Daoy (cell line): Measurements from ENCODE around the gene OXNAD1. TPM values are rescaled to one million over a fixed set of nuclear protein-coding genes. Genes with fewer than 3 reads are reported as not detected.

Source experiments
- DNase-seq: peaks from one replicate; pipeline ENCODE4 v3.0.0-alpha.2; 2015; ENCODE audit warnings: low read depth
- total RNA-seq: library from RNA; depleted of rRNA; stranded (reverse); fragments of >200 nt; shearing (Covaris generic); gene quantifications from 2 replicates; pipeline ENCODE4 v1.2.3, GENCODE V29; 2014

The OXNAD1 gene
- total RNA-seq, 1 experiment from 2014 or later: 15.1 TPM

DNA sequence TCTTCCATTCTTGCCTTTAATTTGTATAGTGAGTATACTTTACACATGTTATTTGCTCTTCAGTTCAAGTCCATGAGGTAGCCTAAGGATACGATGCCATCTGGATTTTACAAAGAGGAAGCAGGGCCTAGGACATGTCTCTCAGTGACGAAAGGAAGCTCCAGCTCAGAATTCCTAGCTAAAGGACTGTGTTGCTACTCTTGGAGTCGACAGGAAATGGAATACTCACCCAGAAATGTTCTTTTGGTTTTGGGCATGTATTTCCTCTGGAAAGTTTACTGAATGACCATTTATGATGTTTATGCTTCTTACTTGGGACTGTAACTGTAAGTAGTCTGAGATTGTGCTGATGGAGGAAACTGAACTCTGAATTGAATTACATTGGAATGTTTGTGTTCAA, 12.5 kb downstream of the OXNAD1 start:
- no peak for DNase-seq

DNA sequence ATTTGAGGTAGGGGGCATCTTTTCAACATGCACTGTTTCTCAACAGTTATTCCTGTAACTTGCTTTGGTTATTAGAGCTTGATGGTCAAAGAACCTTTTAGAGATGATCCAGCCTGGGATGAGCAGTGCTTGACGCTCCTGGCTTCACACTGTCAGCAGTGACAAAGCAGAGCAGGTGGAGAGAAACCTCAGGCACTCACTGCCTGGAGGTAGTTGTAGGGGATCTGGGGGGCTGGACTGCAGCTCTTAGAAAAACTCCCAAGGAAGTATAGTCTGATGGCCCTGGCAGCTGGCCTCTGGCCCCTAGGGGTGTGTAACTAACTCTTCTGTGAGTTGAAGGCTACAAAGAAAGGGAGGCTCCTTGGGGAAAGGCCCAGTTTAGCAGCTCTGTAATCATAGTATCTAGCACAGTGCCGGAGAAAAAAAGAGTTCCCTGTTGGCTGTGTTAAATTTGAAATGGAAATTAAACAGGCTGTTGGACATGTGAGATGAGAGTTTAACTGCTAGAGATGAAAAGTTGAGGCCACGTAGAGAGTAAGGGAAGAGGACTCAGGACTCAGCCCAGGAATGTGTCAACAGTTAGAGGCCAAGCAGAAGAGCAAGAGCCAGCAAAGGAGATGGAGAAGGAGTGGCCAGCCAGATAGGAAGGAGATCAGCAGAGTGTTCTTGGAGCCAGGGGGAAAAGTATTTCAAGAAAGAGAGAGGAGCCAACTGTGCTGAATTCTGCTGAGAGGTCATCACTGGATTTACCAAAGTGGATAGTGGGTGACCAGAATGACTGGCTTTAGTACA, 14.2 kb downstream of the OXNAD1 start:
- no peak for DNase-seq

DNA sequence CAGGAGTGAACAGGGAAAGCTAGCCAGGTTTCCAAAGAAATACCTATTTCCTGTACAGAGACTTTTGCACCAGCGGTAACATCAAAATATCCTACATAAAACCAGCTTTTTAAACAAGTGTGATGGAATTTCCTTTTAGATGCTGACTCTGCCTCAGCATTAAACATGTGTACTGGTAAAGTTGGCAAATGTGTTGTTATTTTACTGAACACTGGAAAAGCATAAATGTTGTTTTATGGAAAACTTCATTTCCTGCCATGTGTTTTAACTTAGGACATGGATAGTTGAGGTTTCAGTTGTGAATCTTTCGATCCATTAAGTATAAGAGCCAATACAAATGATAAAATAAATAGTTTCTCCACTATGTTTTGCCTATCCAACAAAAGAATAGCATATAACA, 15.7 kb downstream of the OXNAD1 start:
- no peak for DNase-seq

DNA sequence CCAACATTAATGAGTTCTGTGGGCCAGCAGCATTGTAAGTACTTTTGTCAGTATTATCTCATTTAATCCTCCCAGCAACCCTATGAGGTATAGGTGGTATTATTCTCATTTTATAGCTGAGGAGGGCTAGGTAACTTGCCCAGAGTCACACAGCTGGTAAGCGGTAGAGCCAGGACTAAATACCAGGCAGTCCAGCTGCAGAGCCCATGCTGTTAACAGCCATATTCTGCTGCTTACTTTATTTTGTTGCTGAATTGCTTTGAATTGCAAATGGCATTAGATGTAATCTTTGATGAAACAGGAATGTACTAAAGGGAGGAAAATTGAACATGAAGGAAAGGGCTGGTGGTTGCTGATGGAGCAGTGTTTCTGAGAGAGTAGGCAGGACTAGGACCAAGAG, 19.6 kb downstream of the OXNAD1 start:
- no peak for DNase-seq

DNA sequence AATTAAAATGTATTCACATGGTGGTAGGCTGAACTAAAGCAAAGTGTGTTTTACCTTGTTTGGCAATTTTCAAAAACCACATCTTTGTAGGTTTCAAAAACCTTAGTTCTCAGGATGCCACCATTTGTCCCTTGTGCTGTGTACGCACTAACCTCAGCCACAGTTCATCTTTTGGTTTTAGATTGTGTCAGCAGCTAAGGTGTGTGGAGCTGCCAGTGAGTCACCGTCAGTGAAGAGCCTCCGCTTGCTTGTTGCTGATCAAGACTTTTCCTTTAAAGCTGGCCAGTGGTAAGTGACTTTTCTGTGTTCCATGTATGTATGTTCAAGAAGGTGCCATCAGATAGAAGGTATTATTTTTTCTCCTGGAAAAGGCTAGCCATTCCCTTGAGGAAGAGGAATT, 21.1 kb downstream of the OXNAD1 start:
- no peak for DNase-seq

DNA sequence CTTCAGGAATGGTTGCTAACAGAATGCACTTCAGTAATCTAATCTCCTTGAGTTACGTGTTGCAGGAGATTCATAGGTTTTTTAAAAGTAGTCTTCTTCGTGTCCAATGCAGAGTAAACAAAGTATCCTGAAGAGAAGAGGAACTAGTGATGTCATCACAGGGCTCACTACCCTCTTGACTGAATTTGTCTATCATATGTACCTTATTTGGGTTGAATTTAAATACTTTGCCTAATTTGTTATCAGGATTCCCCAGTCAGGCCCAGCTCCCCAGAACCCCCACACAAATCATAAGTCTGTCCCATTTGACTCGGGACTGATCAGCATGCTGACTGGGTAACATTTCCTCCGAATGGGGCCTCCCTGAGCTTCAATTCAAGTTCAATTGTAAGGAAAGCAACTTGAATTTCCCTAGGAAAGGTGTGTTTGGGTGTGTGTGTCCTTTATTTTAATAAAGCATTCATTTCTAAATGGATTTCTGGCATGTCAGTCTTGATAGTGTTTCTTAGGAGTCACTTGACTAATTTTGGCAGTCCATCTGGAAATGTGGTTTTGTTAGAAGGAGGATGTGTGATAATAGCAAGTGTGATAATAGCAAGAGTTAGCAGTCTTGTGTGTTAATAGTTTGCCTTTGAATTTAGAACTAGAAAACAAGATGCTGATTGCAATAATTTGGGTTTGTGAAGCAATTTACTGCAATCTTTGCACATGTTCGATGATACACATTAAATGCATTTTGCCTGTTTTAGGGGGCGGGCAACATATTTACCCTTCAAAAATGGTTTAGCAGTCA, 21.9 kb downstream of the OXNAD1 start:
- no peak for DNase-seq

DNA sequence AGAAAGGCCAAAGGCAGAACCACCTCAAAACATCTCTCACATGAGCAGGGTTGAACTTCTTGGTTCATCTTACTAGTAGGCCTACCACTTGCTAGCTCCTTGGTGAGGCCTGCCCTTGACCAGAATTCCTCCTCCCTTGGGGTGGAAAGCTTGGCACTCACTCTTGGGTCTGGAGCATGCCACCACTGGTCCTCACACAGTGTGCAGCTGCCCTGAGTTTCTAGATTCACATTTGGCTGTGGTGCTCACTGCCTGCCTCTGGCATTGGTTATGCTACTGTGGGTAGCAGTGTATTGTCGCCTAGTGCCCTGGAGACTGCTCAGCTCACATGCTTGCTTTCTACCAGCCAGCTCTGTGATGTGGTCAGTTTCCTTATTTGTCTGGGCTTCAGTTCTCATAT, 23.7 kb downstream of the OXNAD1 start:
- no peak for DNase-seq

DNA sequence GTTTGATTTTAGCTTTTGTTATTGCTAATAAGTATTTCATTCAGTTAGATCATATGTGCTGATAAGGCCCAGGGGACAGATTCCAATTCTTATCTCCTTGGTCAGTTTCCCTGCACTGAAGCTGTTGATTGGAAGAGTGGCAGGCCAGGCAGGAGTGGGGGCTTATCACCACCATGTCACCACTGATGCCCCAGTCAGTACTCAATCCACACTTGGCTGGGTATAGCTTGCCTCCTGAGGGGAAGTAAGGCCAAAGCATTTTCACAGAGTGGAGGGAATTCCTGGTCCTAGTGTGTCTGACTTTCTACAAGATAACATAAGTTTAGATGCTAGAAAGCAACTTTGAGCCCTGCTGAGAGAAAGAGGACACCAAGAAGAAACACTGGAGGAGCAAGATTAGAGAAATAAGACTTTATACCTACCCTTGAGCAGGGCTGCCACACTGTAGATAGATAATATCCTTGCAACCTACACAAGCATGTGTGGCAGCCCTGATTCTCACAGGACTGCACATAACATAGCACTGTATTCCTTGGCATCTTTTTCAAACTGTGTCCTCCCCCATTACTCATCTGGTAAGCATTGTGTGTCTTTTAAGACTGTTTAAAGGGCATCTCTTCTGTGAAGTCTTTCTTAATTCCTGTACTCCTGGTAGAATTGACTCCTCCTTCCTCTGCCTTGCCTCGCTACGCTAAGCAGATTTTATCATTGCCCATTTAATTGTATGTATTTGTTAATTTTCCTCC, 24.3 kb downstream of the OXNAD1 start:
- DNase-seq: no peak

DNA sequence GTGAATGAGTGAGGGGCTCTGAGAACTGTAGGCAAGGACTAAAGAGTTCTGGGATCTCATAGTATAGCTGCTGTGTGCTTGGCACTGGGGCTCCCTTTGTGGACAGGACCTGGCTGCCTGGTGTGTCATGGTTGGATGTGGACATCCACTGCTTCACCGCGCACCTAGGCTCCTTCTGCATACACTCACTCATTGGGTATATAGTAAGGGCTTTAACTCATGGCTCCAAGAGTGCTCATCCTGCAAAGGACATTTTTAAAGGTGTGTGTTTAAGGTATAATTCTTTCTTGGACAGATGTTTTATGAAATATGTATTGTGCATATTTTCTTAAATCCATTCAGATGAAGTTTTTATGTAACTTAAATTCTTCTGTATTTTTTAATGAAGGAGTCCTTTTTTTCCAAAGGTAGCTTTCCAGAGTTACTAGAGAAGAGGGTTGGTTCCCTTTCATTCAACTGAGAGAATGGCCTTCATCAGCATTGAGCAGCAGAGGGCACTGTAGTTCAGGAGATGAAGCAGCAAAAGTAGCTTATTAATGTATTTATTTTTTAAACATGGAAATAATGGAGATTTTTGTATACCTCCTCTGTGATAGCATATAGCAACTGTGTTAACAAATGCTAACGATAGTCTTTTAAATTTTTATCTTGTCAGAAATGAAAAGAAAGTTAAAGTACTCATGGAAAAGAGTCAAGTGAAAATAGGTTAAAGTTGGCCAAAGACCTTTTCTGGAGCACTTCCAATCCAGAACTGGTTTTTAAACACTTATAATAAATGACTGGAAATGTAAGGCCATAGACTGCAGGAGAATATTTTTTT, 25.2 kb downstream of the OXNAD1 start:
- peak; percentile 36 for DNase-seq

DNA sequence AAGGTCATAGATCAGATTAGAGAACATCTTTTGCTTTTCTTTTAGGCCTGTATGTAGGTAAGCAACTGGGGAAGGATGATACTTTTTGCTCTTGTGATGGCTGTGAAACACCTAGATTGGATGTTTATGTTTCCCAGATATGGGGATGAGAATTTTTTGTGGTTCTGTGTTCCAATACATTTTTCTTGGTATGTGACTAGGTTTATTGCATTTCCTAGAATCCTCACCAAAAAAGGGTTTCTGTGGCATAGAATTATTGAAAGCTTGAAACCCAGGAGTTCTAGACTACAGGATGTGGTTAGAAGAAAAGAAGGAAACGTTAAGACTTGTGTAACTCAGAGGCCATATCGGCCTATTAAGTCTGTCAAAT, 25.8 kb downstream of the OXNAD1 start:
- DNase-seq: no peak

DNA sequence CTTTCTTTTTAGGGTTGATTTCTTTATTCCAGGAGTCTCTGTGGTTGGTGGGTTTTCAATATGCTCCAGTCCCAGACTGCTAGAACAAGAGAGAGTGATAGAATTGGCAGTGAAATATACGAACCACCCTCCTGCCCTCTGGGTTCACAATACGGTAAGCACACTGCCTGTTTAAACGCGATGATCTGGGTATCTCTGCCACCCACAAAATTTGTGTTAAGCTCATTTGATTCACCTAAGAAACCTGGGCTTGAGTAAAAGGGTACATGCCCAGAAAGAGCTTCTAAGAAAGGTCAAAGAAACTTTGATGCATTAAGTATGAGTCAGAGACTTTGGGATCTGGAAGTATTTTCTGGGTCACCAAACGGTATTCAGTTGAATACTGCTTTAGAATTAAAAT, 29.8 kb downstream of the OXNAD1 start:
- DNase-seq: no peak

DNA sequence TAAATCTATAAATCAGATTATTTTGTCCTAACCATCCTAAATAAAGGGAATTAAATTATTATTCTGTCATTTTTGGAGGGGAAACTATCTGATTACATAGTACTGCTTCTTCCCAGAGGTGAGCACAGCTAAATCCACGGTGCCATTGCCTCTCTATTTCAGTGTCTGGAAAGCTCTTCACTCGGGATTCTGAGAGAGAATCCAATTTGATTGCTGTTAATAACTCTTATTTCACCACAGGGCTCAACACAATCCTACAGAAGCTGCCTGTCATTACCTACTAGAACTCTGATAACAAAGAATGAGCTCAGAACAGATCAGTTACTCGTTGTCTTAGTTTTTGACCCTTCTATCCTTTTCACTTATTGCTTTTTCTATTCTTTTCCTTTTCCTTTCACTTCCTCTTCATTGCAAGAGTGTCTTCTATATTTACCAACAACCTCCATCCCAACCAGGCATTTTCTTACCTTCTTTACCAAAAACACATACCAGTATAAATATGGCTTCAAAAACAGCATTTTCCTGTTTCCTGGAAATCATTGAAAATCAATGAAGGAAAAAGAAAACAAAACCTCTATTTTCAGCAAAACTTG, 30.4 kb downstream of the OXNAD1 start:
- DNase-seq: no peak

DNA sequence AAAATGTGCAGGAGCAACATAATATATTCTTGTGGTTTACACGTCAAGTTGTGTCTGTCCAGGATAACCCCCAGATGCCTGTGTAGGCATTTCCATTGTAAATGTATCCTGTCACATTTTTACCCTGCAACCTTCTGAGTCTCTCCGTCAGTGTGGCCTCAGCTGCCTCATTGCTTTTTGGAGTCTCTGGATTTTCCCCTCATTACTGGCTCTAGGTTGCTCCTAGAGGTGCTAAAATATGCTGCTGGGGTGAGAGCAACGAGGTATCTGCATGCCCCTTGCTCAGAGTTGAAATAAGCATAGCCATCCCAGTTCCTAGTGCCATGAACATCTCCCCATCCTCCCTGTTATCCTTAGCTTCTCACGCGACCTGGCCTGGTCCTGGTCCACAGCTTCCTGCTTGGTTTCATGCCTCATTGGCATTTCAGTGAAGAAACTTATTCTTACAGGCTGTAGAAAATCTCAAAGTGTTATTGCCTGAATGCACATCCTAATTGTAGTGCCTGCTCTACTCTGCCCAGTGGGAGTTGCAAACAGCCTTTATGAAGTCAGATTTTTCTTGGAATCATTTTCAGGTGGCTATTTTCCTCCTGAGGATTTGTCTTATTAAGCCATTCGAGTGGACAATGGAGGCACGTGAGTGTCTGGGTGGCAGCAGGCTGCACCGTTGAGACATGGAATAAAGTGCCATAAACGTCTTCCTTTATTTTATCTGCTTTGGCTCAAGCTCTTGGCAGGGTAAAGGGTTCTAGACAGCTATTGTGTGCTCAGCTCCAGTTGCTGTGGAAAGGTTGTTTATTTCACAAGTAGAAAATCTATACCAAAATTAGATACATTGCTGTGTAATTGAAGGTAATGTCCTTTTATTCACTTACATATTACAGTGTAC, 33.2 kb downstream of the OXNAD1 start:
- no peak for DNase-seq

DNA sequence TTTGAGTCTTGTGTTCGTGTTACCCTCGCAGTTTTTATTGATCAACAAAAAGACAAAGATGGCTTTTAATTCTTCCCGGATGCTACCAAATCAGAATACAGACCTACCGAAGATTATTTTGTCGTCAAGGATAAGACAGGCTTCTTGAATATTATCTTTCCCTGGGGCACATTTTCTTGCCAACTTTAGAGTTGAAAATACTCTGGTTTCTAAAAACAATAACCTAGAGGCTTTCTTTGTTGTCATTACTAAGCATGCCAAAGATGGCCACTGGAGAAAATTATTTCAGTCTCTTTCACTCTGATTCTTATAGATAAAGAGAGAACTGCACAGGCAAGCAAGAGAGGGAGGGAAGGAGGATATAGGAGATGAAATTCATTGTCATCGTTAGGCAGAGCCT, 33.9 kb downstream of the OXNAD1 start:
- no peak for DNase-seq

DNA sequence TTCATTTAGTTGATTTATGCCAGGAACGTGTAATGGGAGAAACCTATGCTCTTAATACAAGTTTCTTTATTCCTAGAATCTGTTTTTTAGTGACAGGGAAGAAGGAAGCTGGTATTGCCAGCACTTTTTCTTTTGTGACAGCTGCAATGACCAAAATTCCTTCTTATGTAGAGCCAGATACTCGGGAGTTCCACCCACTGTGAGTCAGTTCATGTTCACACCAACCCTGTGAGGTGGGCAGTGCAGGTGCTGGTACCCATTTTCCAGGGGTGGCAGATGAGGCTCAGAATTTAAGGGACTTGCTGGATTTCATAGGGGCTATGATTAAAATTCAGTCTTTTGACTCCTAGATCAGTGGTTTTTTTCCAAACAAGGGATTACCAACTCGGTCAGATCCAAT, 34.7 kb downstream of the OXNAD1 start:
- DNase-seq: no peak

DNA sequence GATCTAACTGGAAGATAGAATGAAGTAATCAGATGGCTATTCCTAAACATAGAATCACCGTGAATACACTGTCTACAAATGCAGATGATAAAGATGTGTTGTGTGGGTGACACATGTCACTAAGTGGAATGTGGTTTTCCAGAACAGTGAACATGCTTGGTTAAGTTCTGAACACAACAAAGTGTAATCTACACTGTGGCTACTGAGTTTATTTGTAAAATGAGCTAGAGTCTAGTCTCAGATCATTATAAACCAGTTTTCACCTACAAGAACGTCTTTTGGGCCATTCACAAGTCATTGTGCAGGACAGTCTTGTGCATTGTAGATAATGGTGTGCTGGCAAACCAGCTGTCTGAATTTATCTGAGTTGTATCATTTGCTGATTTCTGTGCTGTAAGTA, 35.3 kb downstream of the OXNAD1 start:
- DNase-seq: peak; percentile 43

DNA sequence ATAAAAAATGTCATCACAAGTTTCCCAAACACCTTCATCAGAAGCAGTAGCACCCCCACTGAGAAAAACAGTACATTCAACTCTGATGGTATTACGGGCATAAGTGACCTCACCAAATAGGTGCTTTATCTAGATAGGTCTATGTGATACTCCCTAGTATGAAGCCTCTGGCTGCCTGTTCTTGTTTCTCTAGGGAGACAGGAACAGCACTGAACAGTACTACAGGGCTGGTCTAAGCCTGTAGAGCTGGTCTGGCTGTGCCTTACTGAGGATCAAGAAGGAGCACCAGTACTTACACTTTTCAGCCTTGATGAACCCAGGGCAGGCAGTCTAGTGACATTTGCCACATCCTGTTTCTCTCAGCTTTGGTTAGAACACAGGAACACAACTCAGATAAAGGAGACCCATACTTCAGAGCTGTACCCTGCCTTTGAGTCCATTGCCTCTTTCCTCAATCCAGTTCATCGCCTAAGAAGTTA, 35.9 kb downstream of the OXNAD1 start:
- no peak for DNase-seq

DNA sequence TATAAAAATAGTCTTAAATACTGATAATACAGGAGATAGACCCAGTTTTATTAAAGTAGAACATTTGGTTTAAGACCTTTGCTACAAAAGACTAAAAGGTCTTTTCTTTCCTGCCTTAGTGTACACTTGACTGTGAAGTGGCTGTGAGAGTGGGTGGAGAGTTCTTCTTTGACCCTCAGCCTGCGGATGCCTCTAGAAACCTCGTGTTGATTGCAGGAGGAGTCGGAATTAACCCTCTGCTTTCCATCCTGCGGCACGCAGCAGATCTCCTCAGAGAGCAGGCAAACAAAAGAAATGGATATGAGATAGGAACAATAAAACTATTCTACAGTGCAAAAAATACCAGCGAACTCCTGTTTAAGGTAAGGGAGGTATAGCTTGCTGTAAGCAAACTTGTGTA, 36.5 kb downstream of the OXNAD1 start:
- no peak for DNase-seq

DNA sequence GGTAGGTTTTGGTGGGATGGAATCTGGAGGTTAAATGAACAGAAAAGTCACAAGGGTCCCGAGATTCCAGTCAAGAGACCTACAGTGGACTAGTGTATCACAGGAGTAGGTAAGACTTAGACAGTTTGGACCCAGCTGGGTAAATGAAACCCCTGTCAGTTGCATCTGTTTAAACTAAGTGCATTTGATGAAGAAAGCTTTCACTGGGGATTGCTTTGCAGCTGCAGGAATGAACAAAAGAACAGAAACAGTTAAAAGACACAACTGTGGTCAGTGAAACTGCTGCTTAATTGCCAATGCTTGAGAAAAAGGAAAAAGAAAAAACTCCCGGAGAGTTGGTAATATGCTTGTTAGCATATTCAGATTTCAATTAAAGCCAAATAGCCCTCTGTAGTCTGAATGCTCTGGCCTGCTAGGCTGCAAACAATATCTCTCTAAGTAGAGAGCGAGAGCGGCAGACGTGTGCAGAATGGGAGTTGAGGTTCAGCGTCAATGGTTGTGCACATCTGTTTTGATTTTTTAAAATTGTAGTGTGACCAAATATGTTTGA, 37.1 kb downstream of the OXNAD1 start:
- DNase-seq: no peak

DNA sequence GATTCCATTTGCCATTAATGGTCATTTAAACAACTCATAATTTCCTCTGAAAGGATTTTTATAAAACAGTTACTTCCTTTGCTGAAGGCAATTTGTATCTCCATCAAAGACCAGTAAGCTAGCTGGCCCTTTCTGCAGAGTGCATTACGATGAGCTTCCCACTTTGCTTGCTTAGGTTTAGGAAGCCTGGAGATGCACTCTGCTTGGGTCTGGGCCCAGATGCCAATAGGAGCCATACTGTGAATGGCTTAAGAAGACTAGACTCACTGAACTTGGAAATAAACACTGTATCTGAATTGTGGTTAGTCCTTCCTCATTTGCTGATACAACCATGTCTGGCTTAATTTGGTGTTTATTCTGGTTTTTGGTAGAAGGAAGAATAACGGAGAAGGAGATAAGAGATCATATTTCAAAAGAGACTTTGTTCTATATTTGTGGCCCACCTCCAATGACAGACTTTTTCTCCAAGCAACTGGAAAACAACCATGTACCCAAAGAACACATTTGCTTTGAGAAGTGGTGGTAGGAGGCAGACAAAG, 38.1 kb downstream of the OXNAD1 start:
- DNase-seq: no peak
